Measurements from ENCODE around the gene PRDM11. TPM values are rescaled to one million over a fixed set of nuclear protein-coding genes. Genes with fewer than 3 reads are reported as not detected.

Gene PRDM11
- total RNA-seq, 1 donor from 2014 or later, result 18.3 TPM

DNA sequence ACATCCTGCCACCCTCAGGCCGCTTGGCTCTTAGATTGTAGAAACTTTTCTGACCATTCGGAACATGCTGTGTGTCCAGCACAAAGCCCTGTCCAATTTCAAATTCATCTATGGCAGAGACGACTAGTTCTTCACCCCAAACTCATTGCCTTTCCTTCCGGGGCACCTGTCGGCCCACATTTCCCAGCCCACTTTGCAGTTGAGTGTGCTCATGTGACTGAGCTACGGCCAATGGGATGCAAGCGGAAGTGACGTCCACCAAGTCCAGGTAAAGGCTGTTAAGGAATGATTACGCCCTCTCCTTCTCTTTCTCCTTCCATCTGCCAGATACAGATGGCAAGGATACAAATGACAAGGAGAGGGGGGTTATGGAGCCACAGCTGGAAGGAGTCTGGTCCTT is 107.2 kb downstream of the PRDM11 start:
- intact Hi-C loops (cut with DNase I), result no loop called here
- H3K36me3 ChIP-seq, result no peaks in the 10 kb centered on the region
- H3K27ac ChIP-seq, result no peak overlapping the region
- ATAC-seq (no peak), DNase-seq (no peak)
- TF ChIP-seq, protein P1, sequence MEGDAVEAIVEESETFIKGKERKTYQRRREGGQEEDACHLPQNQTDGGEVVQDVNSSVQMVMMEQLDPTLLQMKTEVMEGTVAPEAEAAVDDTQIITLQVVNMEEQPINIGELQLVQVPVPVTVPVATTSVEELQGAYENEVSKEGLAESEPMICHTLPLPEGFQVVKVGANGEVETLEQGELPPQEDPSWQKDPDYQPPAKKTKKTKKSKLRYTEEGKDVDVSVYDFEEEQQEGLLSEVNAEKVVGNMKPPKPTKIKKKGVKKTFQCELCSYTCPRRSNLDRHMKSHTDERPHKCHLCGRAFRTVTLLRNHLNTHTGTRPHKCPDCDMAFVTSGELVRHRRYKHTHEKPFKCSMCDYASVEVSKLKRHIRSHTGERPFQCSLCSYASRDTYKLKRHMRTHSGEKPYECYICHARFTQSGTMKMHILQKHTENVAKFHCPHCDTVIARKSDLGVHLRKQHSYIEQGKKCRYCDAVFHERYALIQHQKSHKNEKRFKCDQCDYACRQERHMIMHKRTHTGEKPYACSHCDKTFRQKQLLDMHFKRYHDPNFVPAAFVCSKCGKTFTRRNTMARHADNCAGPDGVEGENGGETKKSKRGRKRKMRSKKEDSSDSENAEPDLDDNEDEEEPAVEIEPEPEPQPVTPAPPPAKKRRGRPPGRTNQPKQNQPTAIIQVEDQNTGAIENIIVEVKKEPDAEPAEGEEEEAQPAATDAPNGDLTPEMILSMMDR (IDR thresholded peaks at IDR 0.05), result no peak
- no peaks in the 10 kb centered on the region for H3K27me3 ChIP-seq
- H3K9me3 ChIP-seq, result no peaks in the 10 kb centered on the region
- no peak overlapping the region for H3K4me3 ChIP-seq
- peaks cover 4% of the 10 kb centered on the region for H3K4me1 ChIP-seq

DNA sequence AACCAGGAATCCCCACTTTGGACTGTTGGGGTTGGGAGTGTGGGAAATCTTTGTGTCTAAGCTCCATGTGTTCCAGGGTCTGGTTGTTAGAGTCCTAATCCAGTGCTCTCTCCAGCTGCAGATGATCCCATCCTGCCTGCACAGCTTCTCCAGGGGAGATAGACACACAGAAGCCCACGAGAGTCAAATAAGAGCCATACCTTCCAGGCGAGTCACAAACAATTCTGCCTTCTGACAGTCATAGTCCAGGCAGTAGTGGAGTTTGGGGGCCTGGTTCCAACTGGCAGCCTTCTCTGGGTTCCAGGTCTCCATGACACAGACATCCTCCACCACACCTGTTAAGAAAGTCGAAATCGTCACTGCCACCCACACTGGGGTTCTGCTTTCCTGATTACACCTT is 107.6 kb downstream of the PRDM11 start:
- Histone ChIP-seq H3K27ac (no peak overlapping the region), H3K9me3 (no peaks in the 10 kb centered on the region), H3K4me1 (peaks cover 4% of the 10 kb centered on the region), H3K36me3 (no peaks in the 10 kb centered on the region), H3K4me3 (no peak overlapping the region), H3K27me3 (no peaks in the 10 kb centered on the region)
- ATAC-seq (no peak), DNase-seq (no peak)
- intact Hi-C loops (cut with DNase I), result no loop called here
- TF ChIP-seq, protein P1 (IDR thresholded peaks at IDR 0.05), result no peak

DNA sequence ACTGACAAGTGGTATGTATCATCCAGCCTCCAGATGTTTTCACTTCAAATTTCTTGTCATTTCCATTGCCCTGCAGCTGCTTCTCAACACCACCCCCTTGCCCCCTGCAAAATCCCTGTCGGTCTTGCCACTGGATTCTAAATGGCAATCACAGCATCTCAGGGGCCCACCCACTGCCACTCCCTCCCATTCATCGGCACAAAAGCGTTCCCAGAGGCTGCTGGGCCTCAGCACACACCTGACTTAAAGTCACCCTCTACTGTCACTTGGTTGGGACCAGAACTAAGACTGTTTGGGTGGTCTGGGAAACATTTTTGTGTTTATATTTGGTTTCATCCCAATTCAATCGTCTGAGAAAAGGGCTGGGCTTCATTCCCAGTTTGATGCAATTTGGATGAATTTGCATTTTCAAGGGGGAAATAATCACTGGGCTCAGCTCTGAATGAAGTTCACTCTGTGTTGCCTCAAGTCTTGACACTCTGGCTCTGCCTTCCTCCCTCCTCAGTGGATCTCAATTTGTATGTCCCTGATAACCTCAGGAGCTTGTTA is 112.6 kb downstream of the PRDM11 start:
- no peaks in the 10 kb centered on the region for H3K36me3 ChIP-seq
- ATAC-seq (no peak), DNase-seq (no peak)
- intact Hi-C loops (cut with DNase I), result no loop called here
- H3K4me3 ChIP-seq, result no peak overlapping the region
- TF ChIP-seq, protein P1 (IDR thresholded peaks at IDR 0.05), result no peak
- H3K27me3 ChIP-seq, result peaks cover 7% of the 10 kb centered on the region
- H3K9me3 ChIP-seq, result no peaks in the 10 kb centered on the region
- no peaks in the 10 kb centered on the region for H3K4me1 ChIP-seq
- no peak overlapping the region for H3K27ac ChIP-seq

DNA sequence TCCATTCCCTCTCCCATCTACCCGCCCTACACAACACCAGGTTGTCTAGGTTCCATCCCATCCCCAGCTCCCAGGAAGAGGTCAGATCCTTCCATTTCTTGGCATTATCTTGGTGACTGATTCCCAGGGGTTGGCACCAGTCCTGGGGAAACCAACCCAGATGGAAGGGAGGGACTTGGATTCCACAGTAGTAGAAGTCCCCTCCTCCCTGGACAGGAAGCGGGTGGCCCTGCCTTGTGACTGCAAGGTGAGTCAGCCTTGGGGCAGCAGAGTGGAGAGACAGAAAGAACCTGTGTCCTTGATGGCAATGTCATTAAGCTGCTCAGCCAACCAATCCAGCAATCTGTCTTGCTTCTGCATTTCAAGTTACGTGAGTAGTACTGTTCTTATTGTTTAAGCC is 113.2 kb downstream of the PRDM11 start:
- no peaks in the 10 kb centered on the region for H3K4me1 ChIP-seq
- peaks cover 7% of the 10 kb centered on the region for H3K27me3 ChIP-seq
- H3K4me3 ChIP-seq, result no peak overlapping the region
- TF ChIP-seq, protein P1 (IDR thresholded peaks at IDR 0.05), result no peak
- H3K27ac ChIP-seq, result no peak overlapping the region
- DNase-seq (no peak), ATAC-seq (no peak)
- intact Hi-C loops (cut with DNase I), result no loop called here
- no peaks in the 10 kb centered on the region for H3K9me3 ChIP-seq
- H3K36me3 ChIP-seq, result no peaks in the 10 kb centered on the region

DNA sequence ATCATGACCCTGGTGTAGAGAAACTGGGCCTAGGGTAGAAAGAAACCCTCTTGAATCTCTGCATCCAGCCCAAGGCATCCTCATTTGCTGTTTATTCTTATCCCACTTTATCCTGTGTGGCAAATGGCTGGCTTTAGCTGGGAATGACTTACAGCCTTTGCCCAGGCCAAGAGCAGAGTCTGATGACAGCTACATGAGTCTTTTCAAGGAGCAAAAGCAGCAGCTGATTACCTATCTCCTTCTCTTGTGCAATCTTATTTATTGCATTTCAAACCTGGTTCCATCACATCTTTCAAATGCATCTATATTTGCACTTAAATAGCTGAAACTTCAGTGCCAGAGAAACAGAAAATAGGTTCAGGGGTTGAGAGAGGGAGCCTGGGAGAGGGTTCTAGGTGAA is 113.6 kb downstream of the PRDM11 start:
- H3K9me3 ChIP-seq, result no peaks in the 10 kb centered on the region
- no peaks in the 10 kb centered on the region for H3K36me3 ChIP-seq
- TF ChIP-seq, protein P1 (IDR thresholded peaks at IDR 0.05), result no peak
- ATAC-seq (no peak), DNase-seq (no peak)
- no peak overlapping the region for H3K4me3 ChIP-seq
- intact Hi-C loops (cut with DNase I), result no loop called here
- no peaks in the 10 kb centered on the region for H3K4me1 ChIP-seq
- peaks cover 7% of the 10 kb centered on the region for H3K27me3 ChIP-seq
- H3K27ac ChIP-seq, result no peak overlapping the region

DNA sequence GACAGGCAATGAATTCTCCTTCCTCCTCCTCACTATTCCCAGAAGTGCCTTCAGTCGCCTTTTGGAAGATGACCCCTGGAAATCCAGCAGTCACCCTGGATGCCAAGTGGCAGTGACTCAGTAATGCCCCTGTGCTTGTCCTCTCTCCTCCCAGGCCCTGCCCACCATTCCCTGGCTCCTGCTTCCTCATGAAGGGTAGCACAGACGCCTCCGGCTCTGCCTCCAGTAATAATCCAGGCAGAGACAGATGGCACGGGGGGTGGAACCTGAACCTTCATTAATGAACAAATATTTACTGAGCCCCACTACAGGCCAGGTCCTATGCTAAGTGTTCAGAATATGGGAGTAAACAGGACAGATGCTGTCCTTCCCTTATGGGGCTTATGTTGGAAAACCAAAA is 116.5 kb downstream of the PRDM11 start:
- Histone ChIP-seq H3K27me3 (peaks cover 7% of the 10 kb centered on the region), H3K27ac (no peak overlapping the region), H3K36me3 (no peaks in the 10 kb centered on the region), H3K4me1 (no peaks in the 10 kb centered on the region), H3K4me3 (no peak overlapping the region), H3K9me3 (no peaks in the 10 kb centered on the region)
- TF ChIP-seq, protein P1 (IDR thresholded peaks at IDR 0.05), result no peak
- DNase-seq (no peak), ATAC-seq (no peak)
- intact Hi-C loops (cut with DNase I), result no loop called here
